GM18508 (cell line): ENCODE data around the gene CMPK1.

Experiments used
- ATAC-seq: cut with Tn5 transposase; IDR thresholded peaks from one replicate; pipeline ENCODE4 v1.9.1; 2021; ENCODE audit warnings: moderate number of reproducible peaks; ENCODE audit not compliant: insufficient read depth, unreplicated experiment

Gene CMPK1

GRCh38 chr1:47417170-47418044, 83.8 kb downstream of the CMPK1 start:
- no peak for ATAC-seq

- no peak for ATAC-seq
Measured at GRCh38 chr1:47418122-47418521, 84.5 kb downstream of the CMPK1 start.

GRCh38 chr1:47418681-47419325, 85.2 kb downstream of the CMPK1 start:
- no peak for ATAC-seq

GRCh38 chr1:47420547-47420946, 87.0 kb downstream of the CMPK1 start:
- ATAC-seq, result no peak

- ATAC-seq, result no peak
Measured at GRCh38 chr1:47423872-47424271, 90.3 kb downstream of the CMPK1 start.

GRCh38 chr1:47424336-47424982, 90.9 kb downstream of the CMPK1 start:
- ATAC-seq, result no peak
